ENCODE results near the gene ZFHX3. TPM values are rescaled to one million over a fixed set of nuclear protein-coding genes. Genes with fewer than 3 reads are reported as not detected.

Gene ZFHX3
- total and polyA plus RNA-seq, 2 donors (not counting 1 experiment from before 2014, with no cell fraction given) = 4.7 to 7.3 TPM

DNA sequence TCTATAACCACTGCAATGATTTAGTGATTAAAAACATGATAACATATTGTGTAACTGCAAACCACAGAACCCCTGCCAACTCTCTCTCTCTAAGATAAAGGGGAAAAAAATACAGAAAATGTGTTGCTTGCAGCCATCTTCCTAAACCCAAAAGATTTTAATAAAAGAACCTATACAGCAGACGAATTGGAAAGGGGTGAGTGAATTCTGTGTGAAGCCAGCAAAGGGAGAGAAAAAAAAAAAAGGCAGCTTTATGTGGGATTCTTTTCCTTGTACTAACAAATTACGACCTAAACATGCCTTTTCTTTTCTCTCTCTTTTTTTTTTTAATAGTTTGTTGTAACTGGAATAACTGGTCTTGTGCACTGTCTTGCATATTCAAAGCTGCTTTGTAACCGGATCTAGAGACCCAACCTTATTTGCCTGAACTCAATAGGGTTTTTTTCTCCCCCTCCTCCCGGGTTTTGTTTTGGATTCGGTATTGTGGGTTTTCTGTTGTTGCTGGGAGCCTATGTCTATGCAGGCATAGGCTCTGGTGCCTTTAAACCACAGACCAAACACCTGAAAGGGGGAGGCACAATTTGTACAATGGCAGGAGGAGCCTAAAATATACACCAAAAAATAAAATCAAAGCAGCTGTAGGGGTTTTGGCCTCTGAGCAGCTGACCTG, 7.0 kb upstream of the ZFHX3 start:
- Histone ChIP-seq H2AFZ (ENCODE audit: low read length) (no peak overlapping the region), H3K9me3 (ENCODE audit: control insufficient read depth, insufficient read depth, low read depth, low read length) (no peaks in the 10 kb centered on the region), H3K9ac (ENCODE audit: insufficient read depth, low read length) (peak overlapping the region; percentile 25), H3K27ac (ENCODE audit: insufficient read depth, low read length) (peak overlapping the region; percentile 95), H3K4me1 (ENCODE audit: control insufficient read depth, extremely low read depth, insufficient read depth, low read length) (peaks cover 33% of the 10 kb centered on the region), H3K4me2 (ENCODE audit: extremely low read depth, insufficient read depth, low read length) (peak overlapping the region; percentile 90), H3K27me3 (ENCODE audit: control insufficient read depth, insufficient read depth, low read length) (no peaks in the 10 kb centered on the region), H3K4me3 (replicated peaks in 1 of 4; ENCODE audit: control extremely low read depth in 1 of 4, insufficient read depth in 1 of 4, low read depth in 3 of 4, low read length in 4 of 4) (peak overlapping the region; percentile 9 to 97 (median 50)), H3K79me2 (ENCODE audit: control insufficient read depth, insufficient read depth, low read length) (peaks cover 85% of the 10 kb centered on the region), H4K20me1 (ENCODE audit: control insufficient read depth, extremely low read depth, insufficient read depth, low read length) (no peaks in the 10 kb centered on the region), H3K36me3 (ENCODE audit: control insufficient read depth, insufficient read depth, low read length) (no peaks in the 10 kb centered on the region)
- TF ChIP-seq EZH2 (IDR thresholded peaks at IDR 0.05; ENCODE audit: low read length, missing control alignments) = no peak
- TF ChIP-seq, protein P1, sequence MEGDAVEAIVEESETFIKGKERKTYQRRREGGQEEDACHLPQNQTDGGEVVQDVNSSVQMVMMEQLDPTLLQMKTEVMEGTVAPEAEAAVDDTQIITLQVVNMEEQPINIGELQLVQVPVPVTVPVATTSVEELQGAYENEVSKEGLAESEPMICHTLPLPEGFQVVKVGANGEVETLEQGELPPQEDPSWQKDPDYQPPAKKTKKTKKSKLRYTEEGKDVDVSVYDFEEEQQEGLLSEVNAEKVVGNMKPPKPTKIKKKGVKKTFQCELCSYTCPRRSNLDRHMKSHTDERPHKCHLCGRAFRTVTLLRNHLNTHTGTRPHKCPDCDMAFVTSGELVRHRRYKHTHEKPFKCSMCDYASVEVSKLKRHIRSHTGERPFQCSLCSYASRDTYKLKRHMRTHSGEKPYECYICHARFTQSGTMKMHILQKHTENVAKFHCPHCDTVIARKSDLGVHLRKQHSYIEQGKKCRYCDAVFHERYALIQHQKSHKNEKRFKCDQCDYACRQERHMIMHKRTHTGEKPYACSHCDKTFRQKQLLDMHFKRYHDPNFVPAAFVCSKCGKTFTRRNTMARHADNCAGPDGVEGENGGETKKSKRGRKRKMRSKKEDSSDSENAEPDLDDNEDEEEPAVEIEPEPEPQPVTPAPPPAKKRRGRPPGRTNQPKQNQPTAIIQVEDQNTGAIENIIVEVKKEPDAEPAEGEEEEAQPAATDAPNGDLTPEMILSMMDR (conservative IDR thresholded peaks at IDR 0.05 in 1 of 2, IDR thresholded peaks at IDR 0.05 in 1 of 2; ENCODE audit: low read depth in 1 of 2, low read length in 2 of 2) = no peak
- peak; percentile 72 to 90 for DNase-seq (ENCODE audit: low read depth in 2 of 2)

DNA sequence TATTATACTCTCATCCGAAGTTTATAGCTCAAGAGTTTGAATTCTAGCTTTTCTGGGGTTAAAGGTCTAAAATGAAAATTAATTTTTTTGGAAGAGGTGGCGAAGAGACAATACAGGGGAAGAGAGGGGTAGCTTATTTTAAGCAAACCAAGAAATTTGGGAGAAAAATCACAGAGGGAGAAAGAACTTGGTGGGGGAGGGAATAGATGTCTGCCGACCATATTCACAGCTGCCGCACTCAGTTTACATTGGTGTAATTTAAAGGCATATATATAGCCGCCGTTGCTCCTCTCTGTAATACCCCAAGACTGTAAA, 6.5 kb upstream of the ZFHX3 start:
- no peaks in the 10 kb centered on the region for H3K9me3 ChIP-seq (ENCODE audit: control insufficient read depth, insufficient read depth, low read depth, low read length)
- peak overlapping the region in 3 of 4 experiments; percentile 10 to 97 (median 71) for H3K4me3 ChIP-seq (replicated peaks in 1 of 4; ENCODE audit: control extremely low read depth in 1 of 4, insufficient read depth in 1 of 4, low read depth in 3 of 4, low read length in 4 of 4)
- DNase-seq (ENCODE audit: low read depth in 2 of 2) = no peak
- H3K36me3 ChIP-seq (ENCODE audit: control insufficient read depth, insufficient read depth, low read length) = no peaks in the 10 kb centered on the region
- peaks cover 38% of the 10 kb centered on the region for H3K4me1 ChIP-seq (ENCODE audit: control insufficient read depth, extremely low read depth, insufficient read depth, low read length)
- H3K79me2 ChIP-seq (ENCODE audit: control insufficient read depth, insufficient read depth, low read length) = peaks cover 86% of the 10 kb centered on the region
- no peak overlapping the region for H3K9ac ChIP-seq (ENCODE audit: insufficient read depth, low read length)
- TF ChIP-seq, protein P1 (conservative IDR thresholded peaks at IDR 0.05 in 1 of 2, IDR thresholded peaks at IDR 0.05 in 1 of 2; ENCODE audit: low read depth in 1 of 2, low read length in 2 of 2) = no peak
- H3K27ac ChIP-seq (ENCODE audit: insufficient read depth, low read length) = peak overlapping the region; percentile 95
- H3K4me2 ChIP-seq (ENCODE audit: extremely low read depth, insufficient read depth, low read length) = peak overlapping the region; percentile 90
- H4K20me1 ChIP-seq (ENCODE audit: control insufficient read depth, extremely low read depth, insufficient read depth, low read length) = no peaks in the 10 kb centered on the region
- H2AFZ ChIP-seq (ENCODE audit: low read length) = no peak overlapping the region
- no peaks in the 10 kb centered on the region for H3K27me3 ChIP-seq (ENCODE audit: control insufficient read depth, insufficient read depth, low read length)

DNA sequence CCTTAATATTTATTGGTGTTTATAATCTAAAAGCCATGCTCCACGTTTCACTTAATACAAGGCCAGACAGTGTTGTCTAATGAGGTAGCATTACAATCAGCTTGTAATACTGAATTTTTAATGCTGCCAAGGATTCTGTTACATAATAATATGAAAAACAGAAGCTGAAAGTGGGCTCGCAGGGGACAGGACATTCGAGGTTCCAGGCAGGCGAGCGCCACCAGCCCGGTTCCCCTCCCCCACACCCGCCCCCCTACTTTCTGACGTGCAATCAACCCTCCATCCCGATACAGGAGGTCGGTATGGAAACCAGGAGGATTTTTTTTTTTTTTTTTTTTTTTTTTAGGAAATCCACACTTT, 6.2 kb upstream of the ZFHX3 start:
- Histone ChIP-seq H3K4me1 (ENCODE audit: control insufficient read depth, extremely low read depth, insufficient read depth, low read length) (peaks cover 39% of the 10 kb centered on the region), H2AFZ (ENCODE audit: low read length) (no peak overlapping the region), H3K4me2 (ENCODE audit: extremely low read depth, insufficient read depth, low read length) (peak overlapping the region; percentile 90), H3K9ac (ENCODE audit: insufficient read depth, low read length) (peak overlapping the region; percentile 66), H3K4me3 (replicated peaks in 1 of 4; ENCODE audit: control extremely low read depth in 1 of 4, insufficient read depth in 1 of 4, low read depth in 3 of 4, low read length in 4 of 4) (peak overlapping the region in 2 of 4 experiments; percentile 71 to 97), H3K27ac (ENCODE audit: insufficient read depth, low read length) (peak overlapping the region; percentile 95), H3K9me3 (ENCODE audit: control insufficient read depth, insufficient read depth, low read depth, low read length) (no peaks in the 10 kb centered on the region), H3K27me3 (ENCODE audit: control insufficient read depth, insufficient read depth, low read length) (no peaks in the 10 kb centered on the region), H3K36me3 (ENCODE audit: control insufficient read depth, insufficient read depth, low read length) (no peaks in the 10 kb centered on the region), H4K20me1 (ENCODE audit: control insufficient read depth, extremely low read depth, insufficient read depth, low read length) (no peaks in the 10 kb centered on the region), H3K79me2 (ENCODE audit: control insufficient read depth, insufficient read depth, low read length) (peaks cover 86% of the 10 kb centered on the region)
- TF ChIP-seq, protein P1 (conservative IDR thresholded peaks at IDR 0.05 in 1 of 2, IDR thresholded peaks at IDR 0.05 in 1 of 2; ENCODE audit: low read depth in 1 of 2, low read length in 2 of 2) = no peak
- TF ChIP-seq EZH2 (IDR thresholded peaks at IDR 0.05; ENCODE audit: low read length, missing control alignments) = no peak
- no peak for DNase-seq (ENCODE audit: low read depth in 2 of 2)

Measured in fibroblast of lung (primary cell).